NB4 (cell line): ENCODE data around the gene FSIP2.

ENCODE experiments used
- MYC ChIP-seq: IDR thresholded peaks from 2 replicates; pipeline ENCODE4 v1.6.1; 2011; ENCODE audit warnings: low read depth, low read length
- POLR2A ChIP-seq: IDR thresholded peaks from 2 replicates; pipeline ENCODE4 v1.6.1; 2011; ENCODE audit warnings: mild to moderate bottlenecking; ENCODE audit not compliant: insufficient read length; ENCODE audit errors: extremely low read depth
- TF ChIP-seq, protein P1 (sequence below): IDR thresholded peaks from one replicate; pipeline ENCODE4 v1.5.1; 2012; ENCODE audit warnings: low read depth, low read length
- TF ChIP-seq, protein P2 (sequence below): IDR thresholded peaks from 2 replicates; pipeline ENCODE4 v1.6.1; 2011; ENCODE audit warnings: low read depth, low read length

DNA sequence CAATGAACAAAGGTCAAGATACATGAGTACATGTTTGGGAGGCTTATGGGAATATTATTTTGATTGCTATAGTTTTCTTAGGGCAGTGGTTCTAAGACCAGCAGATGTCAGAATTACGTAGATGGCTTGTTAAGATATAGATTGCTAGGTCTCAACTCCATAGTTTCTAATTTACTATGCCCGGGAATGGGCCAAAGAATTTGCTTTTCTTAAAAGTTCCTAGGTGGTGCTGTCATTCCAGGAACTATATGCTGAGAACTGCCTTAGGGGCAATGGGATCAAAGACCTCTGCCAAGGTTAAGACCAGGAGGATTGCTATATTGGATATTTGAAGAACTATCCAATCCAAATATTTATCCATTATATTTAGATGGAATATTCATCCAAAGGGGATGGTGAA, 141.8 kb downstream of the FSIP2 start:
- TF ChIP-seq POLR2A: no peak
- TF ChIP-seq, protein P1, sequence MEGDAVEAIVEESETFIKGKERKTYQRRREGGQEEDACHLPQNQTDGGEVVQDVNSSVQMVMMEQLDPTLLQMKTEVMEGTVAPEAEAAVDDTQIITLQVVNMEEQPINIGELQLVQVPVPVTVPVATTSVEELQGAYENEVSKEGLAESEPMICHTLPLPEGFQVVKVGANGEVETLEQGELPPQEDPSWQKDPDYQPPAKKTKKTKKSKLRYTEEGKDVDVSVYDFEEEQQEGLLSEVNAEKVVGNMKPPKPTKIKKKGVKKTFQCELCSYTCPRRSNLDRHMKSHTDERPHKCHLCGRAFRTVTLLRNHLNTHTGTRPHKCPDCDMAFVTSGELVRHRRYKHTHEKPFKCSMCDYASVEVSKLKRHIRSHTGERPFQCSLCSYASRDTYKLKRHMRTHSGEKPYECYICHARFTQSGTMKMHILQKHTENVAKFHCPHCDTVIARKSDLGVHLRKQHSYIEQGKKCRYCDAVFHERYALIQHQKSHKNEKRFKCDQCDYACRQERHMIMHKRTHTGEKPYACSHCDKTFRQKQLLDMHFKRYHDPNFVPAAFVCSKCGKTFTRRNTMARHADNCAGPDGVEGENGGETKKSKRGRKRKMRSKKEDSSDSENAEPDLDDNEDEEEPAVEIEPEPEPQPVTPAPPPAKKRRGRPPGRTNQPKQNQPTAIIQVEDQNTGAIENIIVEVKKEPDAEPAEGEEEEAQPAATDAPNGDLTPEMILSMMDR: no peak
- TF ChIP-seq, protein P2, sequence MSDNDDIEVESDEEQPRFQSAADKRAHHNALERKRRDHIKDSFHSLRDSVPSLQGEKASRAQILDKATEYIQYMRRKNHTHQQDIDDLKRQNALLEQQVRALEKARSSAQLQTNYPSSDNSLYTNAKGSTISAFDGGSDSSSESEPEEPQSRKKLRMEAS: no peak
- TF ChIP-seq MYC: no peak
